ENCODE measurements around the gene PLXDC2. TPM values are rescaled to one million over a fixed set of nuclear protein-coding genes. Genes with fewer than 3 reads are reported as not detected.

The PLXDC2 gene
- total and polyA plus RNA-seq, 2 donors from 2014 or later = 11.9 to 42.1 TPM

DNA sequence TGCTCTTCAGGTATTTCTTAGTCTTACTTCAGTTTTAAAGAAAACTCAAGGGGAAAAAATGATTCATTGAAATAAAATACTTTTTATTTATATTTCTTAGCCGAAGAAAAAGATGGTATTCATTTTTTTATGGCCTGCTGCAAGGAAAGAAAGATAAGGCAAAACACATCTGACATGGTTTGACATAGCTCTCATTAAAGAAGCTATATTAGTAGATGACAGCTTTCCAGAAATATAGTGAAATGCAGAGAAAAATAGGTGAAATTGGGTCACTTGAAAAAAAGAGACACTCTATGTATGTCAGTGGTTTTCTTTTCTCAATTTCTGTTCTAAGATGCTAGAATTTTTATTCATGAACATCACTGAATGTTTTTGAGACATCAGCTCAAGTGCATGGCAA, 438.3 kb downstream of the PLXDC2 start:
- H3K27ac ChIP-seq (ENCODE audit: low read depth in 2 of 2, low read length in 2 of 2) = no peak overlapping the region
- TF ChIP-seq, protein P1, sequence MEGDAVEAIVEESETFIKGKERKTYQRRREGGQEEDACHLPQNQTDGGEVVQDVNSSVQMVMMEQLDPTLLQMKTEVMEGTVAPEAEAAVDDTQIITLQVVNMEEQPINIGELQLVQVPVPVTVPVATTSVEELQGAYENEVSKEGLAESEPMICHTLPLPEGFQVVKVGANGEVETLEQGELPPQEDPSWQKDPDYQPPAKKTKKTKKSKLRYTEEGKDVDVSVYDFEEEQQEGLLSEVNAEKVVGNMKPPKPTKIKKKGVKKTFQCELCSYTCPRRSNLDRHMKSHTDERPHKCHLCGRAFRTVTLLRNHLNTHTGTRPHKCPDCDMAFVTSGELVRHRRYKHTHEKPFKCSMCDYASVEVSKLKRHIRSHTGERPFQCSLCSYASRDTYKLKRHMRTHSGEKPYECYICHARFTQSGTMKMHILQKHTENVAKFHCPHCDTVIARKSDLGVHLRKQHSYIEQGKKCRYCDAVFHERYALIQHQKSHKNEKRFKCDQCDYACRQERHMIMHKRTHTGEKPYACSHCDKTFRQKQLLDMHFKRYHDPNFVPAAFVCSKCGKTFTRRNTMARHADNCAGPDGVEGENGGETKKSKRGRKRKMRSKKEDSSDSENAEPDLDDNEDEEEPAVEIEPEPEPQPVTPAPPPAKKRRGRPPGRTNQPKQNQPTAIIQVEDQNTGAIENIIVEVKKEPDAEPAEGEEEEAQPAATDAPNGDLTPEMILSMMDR (IDR thresholded peaks at IDR 0.05; ENCODE audit: borderline replicate concordance, extremely low read depth, insufficient read depth) = no peak
- H3K9ac ChIP-seq (ENCODE audit: low read length in 3 of 3) = no peak overlapping the region
- no peak overlapping the region for H3K4me3 ChIP-seq (ENCODE audit: low read length in 3 of 3)
- DNase-seq (no peak), FAIRE-seq (no peak)
- H3K27me3 ChIP-seq (ENCODE audit: control insufficient read depth, insufficient read depth, low read length) = no peaks in the 10 kb centered on the region
- H3K4me1 ChIP-seq (ENCODE audit: control insufficient read depth in 2 of 3, insufficient read depth in 2 of 3, low read depth in 1 of 3, low read length in 3 of 3) = no peaks in the 10 kb centered on the region
- no peaks in the 10 kb centered on the region for H3K9me3 ChIP-seq (ENCODE audit: control insufficient read depth in 2 of 3, insufficient read depth in 1 of 3, low read length in 3 of 3)
- H3K36me3 ChIP-seq (ENCODE audit: control insufficient read depth in 2 of 3, insufficient read depth in 3 of 3, low read length in 3 of 3) = peaks cover 0 to 7% (median 4%) of the 10 kb centered on the region in 3 donors
- intact Hi-C loops (cut with DNase I) = no loop called here

GRCh38 chr10:20256969-20257368, 440.7 kb downstream of the PLXDC2 start:
- Histone ChIP-seq H3K9me3 (ENCODE audit: control insufficient read depth in 2 of 3, insufficient read depth in 1 of 3, low read length in 3 of 3) (no peaks in the 10 kb centered on the region), H3K4me3 (ENCODE audit: low read length in 3 of 3) (no peak overlapping the region), H3K27ac (ENCODE audit: low read depth in 2 of 2, low read length in 2 of 2) (no peak overlapping the region), H3K36me3 (ENCODE audit: control insufficient read depth in 2 of 3, insufficient read depth in 3 of 3, low read length in 3 of 3) (no peaks in the 10 kb centered on the region), H3K4me1 (ENCODE audit: control insufficient read depth in 2 of 3, insufficient read depth in 2 of 3, low read depth in 1 of 3, low read length in 3 of 3) (no peaks in the 10 kb centered on the region), H3K27me3 (ENCODE audit: control insufficient read depth, insufficient read depth, low read length) (no peaks in the 10 kb centered on the region), H3K9ac (ENCODE audit: low read length in 3 of 3) (no peak overlapping the region)
- intact Hi-C loops (cut with DNase I) = no loop called here
- FAIRE-seq (no peak), DNase-seq (no peak)
- TF ChIP-seq, protein P1 (IDR thresholded peaks at IDR 0.05; ENCODE audit: borderline replicate concordance, extremely low read depth, insufficient read depth) = no peak

GRCh38 chr10:20257422-20257821, 441.2 kb downstream of the PLXDC2 start:
- no peaks in the 10 kb centered on the region for H3K36me3 ChIP-seq (ENCODE audit: control insufficient read depth in 2 of 3, insufficient read depth in 3 of 3, low read length in 3 of 3)
- no peaks in the 10 kb centered on the region for H3K4me1 ChIP-seq (ENCODE audit: control insufficient read depth in 2 of 3, insufficient read depth in 2 of 3, low read depth in 1 of 3, low read length in 3 of 3)
- intact Hi-C loops (cut with DNase I) = no loop called here
- H3K9me3 ChIP-seq (ENCODE audit: control insufficient read depth in 2 of 3, insufficient read depth in 1 of 3, low read length in 3 of 3) = no peaks in the 10 kb centered on the region
- no peak overlapping the region for H3K9ac ChIP-seq (ENCODE audit: low read length in 3 of 3)
- TF ChIP-seq, protein P1 (IDR thresholded peaks at IDR 0.05; ENCODE audit: borderline replicate concordance, extremely low read depth, insufficient read depth) = no peak
- FAIRE-seq (no peak), DNase-seq (no peak)
- H3K27ac ChIP-seq (ENCODE audit: low read depth in 2 of 2, low read length in 2 of 2) = no peak overlapping the region
- no peak overlapping the region for H3K4me3 ChIP-seq (ENCODE audit: low read length in 3 of 3)
- no peaks in the 10 kb centered on the region for H3K27me3 ChIP-seq (ENCODE audit: control insufficient read depth, insufficient read depth, low read length)

GRCh38 chr10:20265146-20265545, 448.9 kb downstream of the PLXDC2 start:
- intact Hi-C loops (cut with DNase I) = no loop called here
- H3K4me3 ChIP-seq (ENCODE audit: low read length in 3 of 3) = no peak overlapping the region
- no peak overlapping the region for H3K27ac ChIP-seq (ENCODE audit: low read depth in 2 of 2, low read length in 2 of 2)
- H3K4me1 ChIP-seq (ENCODE audit: control insufficient read depth in 2 of 3, insufficient read depth in 2 of 3, low read depth in 1 of 3, low read length in 3 of 3) = no peaks in the 10 kb centered on the region
- no peak overlapping the region for H3K9ac ChIP-seq (ENCODE audit: low read length in 3 of 3)
- no peaks in the 10 kb centered on the region for H3K36me3 ChIP-seq (ENCODE audit: control insufficient read depth in 2 of 3, insufficient read depth in 3 of 3, low read length in 3 of 3)
- no peaks in the 10 kb centered on the region for H3K27me3 ChIP-seq (ENCODE audit: control insufficient read depth, insufficient read depth, low read length)
- TF ChIP-seq, protein P1 (IDR thresholded peaks at IDR 0.05; ENCODE audit: borderline replicate concordance, extremely low read depth, insufficient read depth) = no peak
- DNase-seq = no peak
- H3K9me3 ChIP-seq (ENCODE audit: control insufficient read depth in 2 of 3, insufficient read depth in 1 of 3, low read length in 3 of 3) = peaks cover 0 to 2% (median 0%) of the 10 kb centered on the region in 3 donors
- FAIRE-seq = no peak

All from kidney (tissue), 14 donors.